Measurements from ENCODE around the gene METRN. TPM values are rescaled to one million over a fixed set of nuclear protein-coding genes. Genes with fewer than 3 reads are reported as not detected.

METRN gene
- total RNA-seq, 1 donor from 2014 or later = 6.7 TPM

- ATAC-seq (ENCODE audit: low read depth) (no peak), DNase-seq (no peak)
- peak overlapping the region; percentile 53 for H3K27ac Mint-ChIP-seq
- intact Hi-C loops (cut with micrococcal nuclease) = loop anchor here (1.0 kb wide), 1 partner anchor 13 kb away; the partner anchor contains the start of gene RHOT2
- no peaks in the 10 kb centered on the region for H3K9me3 Mint-ChIP-seq
- H3K36me3 Mint-ChIP-seq (ENCODE audit: low read depth) = peaks cover 26% of the 10 kb centered on the region
- peaks cover 4% of the 10 kb centered on the region for H3K27me3 Mint-ChIP-seq
- H3K4me1 Mint-ChIP-seq = peaks cover 41% of the 10 kb centered on the region
- TF ChIP-seq CTCF (IDR thresholded peaks at IDR 0.05) = no peak
- H3K4me3 Mint-ChIP-seq = peak overlapping the region; percentile 87
- POLR2A ChIA-PET = interaction anchor here (0.8 to 4.5 kb wide), 6 partner anchors 9 to 740 kb away, joined by 4 to 41 read pairs (median 12); partner anchors contain the start of genes CHTF18, METTL26, RHOT2 and RPUSD1
- CTCF ChIA-PET = interaction anchor here (1.2 kb wide), 1 partner anchor 13 kb away, joined by 3 read pairs; the partner anchor contains the start of gene RHOT2
Observed at GRCh38 chr16:680967-681745, 33.8 kb upstream of the METRN start.

- TF ChIP-seq CTCF (IDR thresholded peaks at IDR 0.05) = no peak
- H3K9me3 Mint-ChIP-seq = no peaks in the 10 kb centered on the region
- CTCF ChIA-PET = interaction anchor here (1.2 kb wide), 1 partner anchor 14 kb away, joined by 3 read pairs; the partner anchor contains the start of gene RHOT2
- no peak for DNase-seq
- peaks cover 30% of the 10 kb centered on the region for H3K36me3 Mint-ChIP-seq (ENCODE audit: low read depth)
- intact Hi-C loops (cut with micrococcal nuclease) = no loop called here
- POLR2A ChIA-PET = interaction anchor here (2.0 to 4.5 kb wide), 4 partner anchors 8 to 45 kb away, joined by 10 to 41 read pairs (median 22); partner anchors contain the start of genes METTL26, RHOT2, WDR24 and WDR90
- H3K4me1 Mint-ChIP-seq = peaks cover 37% of the 10 kb centered on the region
- no peak for ATAC-seq (ENCODE audit: low read depth)
- peaks cover under 1% of the 10 kb centered on the region for H3K27me3 Mint-ChIP-seq
- peak overlapping the region; percentile 60 for H3K27ac Mint-ChIP-seq
- H3K4me3 Mint-ChIP-seq = peak overlapping the region; percentile 87
Observed at GRCh38 chr16:681746-682427, 33.0 kb upstream of the METRN start.

- Mint-ChIP-seq H3K9me3 (no peaks in the 10 kb centered on the region), H3K4me1 (peaks cover 35% of the 10 kb centered on the region), H3K4me3 (peak overlapping the region; percentile 87), H3K27ac (peak overlapping the region; percentile 61), H3K27me3 (no peaks in the 10 kb centered on the region), H3K36me3 (ENCODE audit: low read depth) (peaks cover 36% of the 10 kb centered on the region)
- no peak for DNase-seq
- ChIA-PET POLR2A (interaction anchor here (2.8 to 4.5 kb wide), 2 partner anchors 14 to 46 kb away, joined by 10 to 41 read pairs; partner anchors contain the start of genes METTL26 and RHOT2), CTCF (interaction anchor here (1.2 kb wide), 1 partner anchor 15 kb away, joined by 3 read pairs; the partner anchor contains the start of gene RHOT2)
- TF ChIP-seq CTCF (IDR thresholded peaks at IDR 0.05) = no peak
- ATAC-seq (ENCODE audit: low read depth) = no peak
- intact Hi-C loops (cut with micrococcal nuclease) = no loop called here
Observed at GRCh38 chr16:682493-683395, 32.2 kb upstream of the METRN start.

GRCh38 chr16:683396-684070 is 31.4 kb upstream of the METRN start:
- Mint-ChIP-seq H3K27ac (peak overlapping the region; percentile 61), H3K36me3 (ENCODE audit: low read depth) (peaks cover 36% of the 10 kb centered on the region), H3K9me3 (no peaks in the 10 kb centered on the region), H3K27me3 (no peaks in the 10 kb centered on the region), H3K4me3 (peak overlapping the region; percentile 87), H3K4me1 (peaks cover 36% of the 10 kb centered on the region)
- no peak for ATAC-seq (ENCODE audit: low read depth)
- intact Hi-C loops (cut with micrococcal nuclease) = loop anchor here (1.0 to 2.0 kb wide), 4 partner anchors 34 to 156 kb away; partner anchors contain the start of genes ANTKMT, CAPN15, METTL26 and WDR90
- ChIA-PET POLR2A (interaction anchor here (1.0 to 1.2 kb wide), 4 partner anchors 10 to 39 kb away, joined by 3 to 5 read pairs (median 4); partner anchors contain the start of gene RHOT2), CTCF (no interaction called here)
- TF ChIP-seq CTCF (IDR thresholded peaks at IDR 0.05) = no peak
- no peak for DNase-seq

All from activated B cell treated with CpG ODN at 0.5 μM for 24 hours (primary cell).